Measurements from ENCODE around the gene BCL7C. TPM values are rescaled to one million over a fixed set of nuclear protein-coding genes. Genes with fewer than 3 reads are reported as not detected.
A peak's percentile ranks its signal among the peaks of the same experiment; 100 is the strongest.

The BCL7C gene
- total RNA-seq, 2 donors from 2014 or later: 64.7 to 67.6 TPM

GRCh38 chr16:30841332-30841731 lies 52.5 kb downstream of the BCL7C start:
- Histone ChIP-seq H3K9me3 (ENCODE audit: control insufficient read depth, low read length) (peaks cover 5% of the 10 kb centered on the region), H3K4me1 (ENCODE audit: control insufficient read depth, insufficient read depth, low read length) (peaks cover 19% of the 10 kb centered on the region), H3K9ac (ENCODE audit: extremely low read depth, low read length, poor library complexity, severe bottlenecking) (peak overlapping the region; percentile 7), H3K36me3 (ENCODE audit: control insufficient read depth, insufficient read depth, low read length) (no peaks in the 10 kb centered on the region), H3K4me3 (ENCODE audit: low read length) (peak overlapping the region; percentile 41), H3K27me3 (ENCODE audit: control insufficient read depth, insufficient read depth, low read length, poor library complexity, severe bottlenecking) (no peaks in the 10 kb centered on the region), H3K27ac (ENCODE audit: low read depth, low read length) (no peak overlapping the region)
- 42 to 55% methylated on average over 3 to 8 of the region's 9 CpGs for WGBS, 2 experiments (ENCODE audit: insufficient coverage in 1 of 2, insufficient read length in 1 of 2)
- Mint-ChIP-seq H3K4me3 (no peak overlapping the region), H3K27ac (peak overlapping the region; percentile 74), H3K9me3 (peaks cover 26% of the 10 kb centered on the region), H3K36me3 (ENCODE audit: low read depth) (peaks cover 4% of the 10 kb centered on the region), H3K4me1 (peaks cover 42% of the 10 kb centered on the region), H3K27me3 (ENCODE audit: insufficient read depth) (peaks cover 3% of the 10 kb centered on the region)
- DNase-seq: peak; percentile 77
- no peak for TF ChIP-seq CTCF (conservative IDR thresholded peaks at IDR 0.05)

GRCh38 chr16:30840611-30841010 lies 53.3 kb downstream of the BCL7C start:
- no peak overlapping the region for H3K27ac ChIP-seq (ENCODE audit: low read depth, low read length)
- H3K36me3 ChIP-seq (ENCODE audit: control insufficient read depth, insufficient read depth, low read length): no peaks in the 10 kb centered on the region
- peaks cover 3% of the 10 kb centered on the region for H3K27me3 Mint-ChIP-seq (ENCODE audit: insufficient read depth)
- DNase-seq: no peak
- H3K4me3 ChIP-seq (ENCODE audit: low read length): peak overlapping the region; percentile 41
- peak overlapping the region; percentile 7 for H3K9ac ChIP-seq (ENCODE audit: extremely low read depth, low read length, poor library complexity, severe bottlenecking)
- H3K27me3 ChIP-seq (ENCODE audit: control insufficient read depth, insufficient read depth, low read length, poor library complexity, severe bottlenecking): no peaks in the 10 kb centered on the region
- H3K4me1 Mint-ChIP-seq: peaks cover 42% of the 10 kb centered on the region
- peaks cover 4% of the 10 kb centered on the region for H3K36me3 Mint-ChIP-seq (ENCODE audit: low read depth)
- H3K9me3 ChIP-seq (ENCODE audit: control insufficient read depth, low read length): peaks cover 5% of the 10 kb centered on the region
- H3K9me3 Mint-ChIP-seq: peaks cover 26% of the 10 kb centered on the region
- TF ChIP-seq CTCF (conservative IDR thresholded peaks at IDR 0.05): no peak
- H3K4me1 ChIP-seq (ENCODE audit: control insufficient read depth, insufficient read depth, low read length): peaks cover 19% of the 10 kb centered on the region
- peak overlapping the region; percentile 81 for H3K27ac Mint-ChIP-seq
- WGBS, 2 experiments (ENCODE audit: insufficient coverage in 1 of 2, insufficient read length in 1 of 2): 87 to 94% methylated on average over 2 to 5 of the region's 5 CpGs
- no peak overlapping the region for H3K4me3 Mint-ChIP-seq

GRCh38 chr16:30839523-30840227 lies 54.2 kb downstream of the BCL7C start:
- peak overlapping the region; percentile 81 for H3K27ac Mint-ChIP-seq

More at GRCh38 chr16:30839523-30840227, 54.2 kb downstream of the BCL7C start:
- Histone ChIP-seq H3K27ac (ENCODE audit: low read depth, low read length) (no peak overlapping the region), H3K9me3 (ENCODE audit: control insufficient read depth, low read length) (peaks cover 5% of the 10 kb centered on the region), H3K4me3 (ENCODE audit: low read length) (peak overlapping the region; percentile 41), H3K9ac (ENCODE audit: extremely low read depth, low read length, poor library complexity, severe bottlenecking) (peak overlapping the region; percentile 22), H3K36me3 (ENCODE audit: control insufficient read depth, insufficient read depth, low read length) (no peaks in the 10 kb centered on the region), H3K27me3 (ENCODE audit: control insufficient read depth, insufficient read depth, low read length, poor library complexity, severe bottlenecking) (no peaks in the 10 kb centered on the region), H3K4me1 (ENCODE audit: control insufficient read depth, insufficient read depth, low read length) (peaks cover 19% of the 10 kb centered on the region)
- no peak for TF ChIP-seq CTCF (conservative IDR thresholded peaks at IDR 0.05)
- H3K4me3 Mint-ChIP-seq: peak overlapping the region; percentile 18
- peaks cover 34% of the 10 kb centered on the region for H3K4me1 Mint-ChIP-seq
- peaks cover 3% of the 10 kb centered on the region for H3K27me3 Mint-ChIP-seq (ENCODE audit: insufficient read depth)
- H3K9me3 Mint-ChIP-seq: peaks cover 25% of the 10 kb centered on the region
- peaks cover 8% of the 10 kb centered on the region for H3K36me3 Mint-ChIP-seq (ENCODE audit: low read depth)
- WGBS, 2 experiments (ENCODE audit: insufficient coverage in 1 of 2, insufficient read length in 1 of 2): 58 to 69% methylated on average over 4 to 5 of the region's 5 CpGs
- DNase-seq: peak; percentile 72

All from endodermal cell (in vitro differentiated cells).